ENCODE data around the gene RGS9BP. TPM values are rescaled to one million over a fixed set of nuclear protein-coding genes. Genes with fewer than 3 reads are reported as not detected.

The RGS9BP gene
- total RNA-seq, 1 experiment from 2014 or later, result 1.2 TPM

DNA sequence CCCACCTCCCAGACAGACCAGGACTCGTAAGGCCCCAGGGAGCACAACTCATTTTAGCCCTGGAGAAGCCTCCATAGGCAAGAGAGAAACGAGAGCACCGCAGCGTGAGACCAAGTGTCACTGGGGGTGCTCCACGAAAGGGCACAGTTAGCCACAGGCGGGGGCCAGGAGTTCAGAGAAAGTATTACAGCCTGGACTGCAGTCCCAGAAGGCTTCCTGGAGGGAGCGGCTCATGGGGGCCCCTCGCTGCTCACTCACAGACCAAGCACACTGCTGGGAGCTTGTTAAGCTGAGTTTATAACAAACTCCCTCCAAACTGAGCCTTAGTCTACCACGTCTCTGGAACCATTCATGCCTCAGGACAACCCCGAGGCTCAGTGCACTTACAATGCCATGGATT is 17.1 kb upstream of the RGS9BP start:
- Histone ChIP-seq H3K36me3 (peaks cover 35% of the 10 kb centered on the region), H3K9me3 (no peaks in the 10 kb centered on the region), H3K27me3 (no peaks in the 10 kb centered on the region), H3K4me3 (no peak overlapping the region)
- no peak for DNase-seq

DNA sequence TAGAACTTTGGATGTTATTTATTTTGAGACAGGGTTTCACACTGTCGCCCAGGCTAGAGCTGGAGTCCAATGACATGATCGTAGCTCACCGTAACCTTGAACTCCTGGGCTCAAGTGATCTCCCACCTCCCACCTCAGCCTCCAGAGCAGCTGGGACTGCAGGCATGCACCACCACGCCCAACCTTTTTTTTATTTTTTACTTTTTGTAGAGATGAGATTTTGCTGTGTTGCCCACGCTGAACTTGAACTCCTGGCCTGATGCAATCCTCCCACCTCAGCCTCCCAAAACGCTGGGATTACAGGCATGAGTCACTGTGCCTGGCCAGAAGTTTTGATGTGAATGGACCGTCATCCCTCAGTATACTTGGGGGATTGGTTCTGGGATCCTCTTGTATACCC is 14.3 kb upstream of the RGS9BP start:
- DNase-seq, result no peak
- peaks cover 21% of the 10 kb centered on the region for H3K36me3 ChIP-seq
- H3K27me3 ChIP-seq, result no peaks in the 10 kb centered on the region
- H3K9me3 ChIP-seq, result no peaks in the 10 kb centered on the region
- no peak overlapping the region for H3K4me3 ChIP-seq

DNA sequence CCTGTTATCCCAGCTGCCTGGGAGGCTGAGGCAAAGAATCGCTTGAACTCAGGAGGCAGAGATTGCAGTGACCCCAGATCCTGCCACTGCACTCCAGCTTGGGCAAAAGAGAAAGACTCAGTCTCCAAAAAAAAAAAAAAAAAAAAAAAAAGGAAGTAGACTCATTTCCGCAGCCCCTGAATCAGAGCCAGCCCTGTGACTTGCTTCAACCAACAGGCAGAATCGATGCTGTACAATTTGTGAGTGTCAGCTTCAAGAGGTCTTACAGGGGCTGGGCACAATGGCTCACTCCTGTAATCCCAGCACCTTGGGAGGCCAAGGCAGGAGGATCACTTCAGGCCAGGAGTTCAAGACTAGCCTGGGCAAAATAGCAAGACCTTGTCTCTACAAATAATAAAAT is 13.5 kb upstream of the RGS9BP start:
- DNase-seq, result peak; percentile 46
- Histone ChIP-seq H3K27me3 (no peaks in the 10 kb centered on the region), H3K9me3 (no peaks in the 10 kb centered on the region), H3K36me3 (peaks cover 19% of the 10 kb centered on the region), H3K4me3 (no peak overlapping the region)

DNA sequence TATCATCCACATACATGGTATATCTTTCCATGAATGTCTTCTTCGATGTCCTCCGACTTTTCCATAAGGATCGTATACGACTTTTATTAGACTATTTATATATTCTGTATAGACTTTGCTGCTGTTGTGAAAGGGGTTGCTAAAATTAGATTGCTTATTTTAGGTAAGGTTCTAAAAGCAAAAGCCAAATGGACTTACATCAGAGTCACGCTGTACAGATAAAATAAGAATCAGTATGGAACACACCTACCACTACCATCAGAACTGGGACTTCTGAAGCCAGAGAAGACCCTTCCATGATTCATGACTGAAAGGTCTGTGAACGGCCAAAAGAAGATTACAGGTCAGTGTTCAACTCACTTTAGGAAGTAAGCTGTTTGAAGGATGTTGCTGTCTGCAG is 9.6 kb upstream of the RGS9BP start:
- DNase-seq, result no peak
- Histone ChIP-seq H3K36me3 (peaks cover 20% of the 10 kb centered on the region), H3K9me3 (no peaks in the 10 kb centered on the region), H3K4me3 (no peak overlapping the region), H3K27me3 (no peaks in the 10 kb centered on the region)

DNA sequence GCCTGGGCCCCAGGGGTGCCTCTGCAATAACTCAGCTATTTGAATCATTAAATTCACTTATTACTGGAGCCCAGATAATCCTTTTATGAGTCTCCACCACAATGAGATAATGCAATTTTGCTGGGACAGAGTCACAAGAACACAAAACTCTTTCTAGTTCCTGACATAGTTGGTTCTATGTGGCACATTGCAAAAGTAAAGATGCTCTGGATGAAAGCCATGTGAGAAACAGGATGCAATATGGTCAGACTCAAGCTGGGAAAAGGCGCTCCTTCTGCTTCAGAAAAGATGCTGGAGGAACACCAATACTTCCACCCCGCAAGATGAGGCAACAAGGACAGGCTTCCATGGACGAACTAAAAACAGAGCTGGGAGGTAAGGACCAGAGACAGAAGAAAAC is 6.3 kb upstream of the RGS9BP start:
- Histone ChIP-seq H3K36me3 (peaks cover 25% of the 10 kb centered on the region), H3K9me3 (no peaks in the 10 kb centered on the region)
- no peak for DNase-seq

DNA sequence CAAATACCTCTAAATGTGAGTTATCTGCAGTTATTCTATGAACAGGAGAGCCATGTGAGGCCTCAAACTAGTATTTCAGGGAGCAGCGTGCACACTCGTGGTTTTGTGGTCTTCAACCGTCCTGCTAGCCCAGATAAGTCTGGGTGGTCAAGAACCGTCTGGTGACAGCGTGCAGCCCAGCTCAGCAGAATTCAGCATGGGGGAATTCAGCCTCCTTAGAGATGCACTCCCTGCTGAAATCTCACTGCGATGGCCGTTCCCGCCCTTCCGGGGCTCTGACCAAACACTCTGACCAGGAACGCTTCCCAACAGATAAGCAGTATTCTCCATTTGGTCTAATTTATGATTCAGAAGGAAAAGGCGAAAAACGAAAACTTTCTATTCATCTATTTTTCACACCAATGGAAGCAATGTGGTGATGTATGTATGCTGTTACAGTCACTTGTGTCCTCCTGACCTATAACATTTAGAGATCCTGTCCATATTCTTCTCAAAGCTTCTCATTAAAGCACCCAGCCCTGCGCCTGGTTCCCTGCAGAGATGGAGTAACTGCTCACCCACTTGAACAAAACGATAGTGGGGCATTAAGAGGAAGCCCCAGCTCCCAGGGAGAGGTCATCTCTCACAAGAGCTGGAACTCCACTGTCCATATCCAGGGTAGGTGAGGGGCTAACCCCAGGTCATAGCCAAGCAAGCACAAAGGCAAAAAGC is 3.6 kb upstream of the RGS9BP start:
- Histone ChIP-seq H3K9me3 (no peaks in the 10 kb centered on the region), H3K27me3 (peaks cover 5% of the 10 kb centered on the region; the same call in 1 of the 2 replicates), H3K36me3 (peaks cover 16% of the 10 kb centered on the region), H3K4me3 (no peak overlapping the region)
- DNase-seq, result no peak

More for the DNA sequence above, 6.3 kb upstream of the RGS9BP start:
- Histone ChIP-seq H3K4me3 (no peak overlapping the region), H3K27me3 (no peaks in the 10 kb centered on the region)

DNA sequence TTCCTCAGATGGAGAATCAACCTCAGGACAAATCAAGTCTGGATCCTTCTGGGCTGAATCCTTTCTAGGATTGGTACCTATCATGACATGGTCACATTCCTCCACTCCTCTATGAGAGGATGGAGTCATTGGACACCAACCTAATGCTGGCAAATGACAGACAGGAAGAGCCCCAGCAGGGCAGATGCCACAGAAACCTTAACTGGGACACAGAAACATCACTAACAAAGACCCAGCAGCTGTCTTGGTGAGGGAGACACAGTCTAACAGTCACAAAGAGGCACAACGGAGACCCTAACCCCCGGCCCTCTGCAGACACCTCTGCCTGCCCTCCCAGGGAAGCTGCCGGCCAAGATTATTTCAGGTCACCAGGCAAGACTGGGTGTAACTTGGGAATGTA is 2.8 kb upstream of the RGS9BP start:
- H3K36me3 ChIP-seq, result peaks cover 11% of the 10 kb centered on the region
- no peak overlapping the region for H3K4me3 ChIP-seq
- no peaks in the 10 kb centered on the region for H3K9me3 ChIP-seq
- no peak for DNase-seq
- H3K27me3 ChIP-seq, result peaks cover 5% of the 10 kb centered on the region; the same call in 1 of the 2 replicates

DNA sequence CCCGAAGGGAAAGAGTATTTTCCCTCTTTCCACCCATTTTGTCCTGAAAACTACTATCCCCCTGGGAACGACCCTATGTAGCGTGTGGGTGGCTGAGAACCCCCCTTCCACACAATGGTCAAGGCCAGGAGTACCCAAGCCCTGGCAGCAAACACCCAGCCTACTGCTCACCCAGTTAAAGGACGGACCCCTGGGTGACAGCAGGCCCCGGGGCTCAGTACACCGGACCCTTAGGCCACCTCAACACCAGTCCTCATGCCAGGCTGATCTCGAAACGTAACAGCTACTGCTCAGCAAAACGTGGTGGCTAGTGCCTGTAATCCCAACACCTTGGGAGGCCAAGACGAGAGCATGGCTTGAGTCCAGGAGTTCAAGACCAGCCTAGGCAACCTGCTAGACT is 2.1 kb upstream of the RGS9BP start:
- H3K27me3 ChIP-seq, result peaks cover 5% of the 10 kb centered on the region; the same call in 1 of the 2 replicates

DNA sequence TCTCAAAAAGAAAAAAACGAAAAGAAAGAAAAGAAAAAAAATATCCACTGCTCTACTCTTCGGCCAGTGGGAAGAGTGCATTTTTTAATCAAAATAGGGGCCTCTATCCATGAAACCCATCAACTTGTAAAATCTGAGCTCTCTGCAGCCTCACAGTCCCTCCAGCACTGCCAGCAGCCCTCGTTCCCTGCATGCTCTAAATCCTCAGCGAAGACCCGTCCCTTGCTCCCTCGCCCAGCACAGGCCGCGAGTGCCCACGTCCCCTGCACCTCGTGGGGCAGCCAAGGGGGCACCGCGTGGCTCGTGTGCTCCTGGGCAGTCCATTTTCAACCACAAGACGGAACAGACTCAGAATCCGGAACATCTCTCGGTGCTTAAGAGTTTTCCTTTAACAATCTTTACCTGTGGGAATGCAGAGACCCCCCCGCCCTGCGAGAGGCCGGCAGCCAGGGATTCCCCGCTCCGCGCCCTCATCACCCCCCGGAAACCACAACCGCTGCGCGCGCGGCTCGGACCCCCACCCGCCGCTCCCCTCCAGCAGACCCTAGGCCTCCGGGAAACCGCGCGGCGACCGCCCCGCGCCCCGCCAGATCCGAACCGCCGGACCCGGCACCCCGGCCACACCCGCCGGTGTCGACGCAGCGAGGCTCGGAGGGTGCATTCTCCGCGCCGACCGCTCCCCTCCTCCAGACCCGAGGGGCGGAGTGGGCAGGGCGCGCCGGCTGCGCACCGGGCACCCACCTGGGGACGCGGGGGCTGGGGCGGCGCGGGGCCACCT is 1.3 kb upstream of the RGS9BP start:
- DNase-seq, result no peak
- no peaks in the 10 kb centered on the region for H3K9me3 ChIP-seq
- peaks cover 5% of the 10 kb centered on the region; the same call in 1 of the 2 replicates for H3K27me3 ChIP-seq
- H3K4me3 ChIP-seq, result peak overlapping the region; percentile 90
- peaks cover 7% of the 10 kb centered on the region for H3K36me3 ChIP-seq

More for the DNA sequence above, 2.1 kb upstream of the RGS9BP start:
- Histone ChIP-seq H3K4me3 (peak overlapping the region; percentile 90), H3K9me3 (no peaks in the 10 kb centered on the region), H3K36me3 (peaks cover 11% of the 10 kb centered on the region)
- no peak for DNase-seq

DNA sequence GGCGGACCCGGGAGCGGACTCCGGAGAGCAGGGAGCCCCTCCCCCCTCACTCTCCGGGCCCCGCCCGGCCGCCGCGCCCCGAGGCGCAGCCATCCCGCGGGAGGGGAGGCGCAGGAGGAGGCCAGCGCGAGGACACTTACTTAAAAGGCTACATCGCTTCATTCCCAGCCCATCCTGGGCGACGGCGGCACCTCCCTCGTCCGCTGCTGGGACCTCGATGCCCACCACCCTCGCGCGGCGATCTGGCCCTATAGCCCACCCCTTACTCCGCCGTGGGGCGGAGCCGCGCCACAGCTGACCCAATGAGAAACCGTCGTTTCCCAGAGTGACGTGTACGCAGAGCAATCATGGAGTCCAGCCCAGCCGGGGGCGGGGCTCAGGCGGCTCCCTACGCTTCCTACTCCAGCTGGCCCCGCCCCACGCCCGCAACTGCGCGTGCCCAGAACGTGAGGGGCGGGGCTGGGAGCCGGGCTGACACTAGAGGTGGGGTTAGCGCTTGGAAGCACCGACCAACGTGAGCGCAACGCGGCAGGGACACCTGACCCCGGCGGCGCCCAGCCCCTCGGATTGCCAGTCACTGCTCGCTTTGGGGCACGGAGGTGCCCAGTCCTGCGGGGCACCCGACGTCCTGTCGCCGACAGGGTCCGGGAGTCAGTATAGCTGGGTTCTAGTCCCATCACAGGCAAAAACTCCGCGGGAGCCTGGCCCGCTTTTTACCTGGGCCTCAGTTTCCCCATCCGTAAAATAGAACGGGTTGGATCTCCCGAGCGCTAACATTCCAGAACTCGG is 523 bp upstream of the RGS9BP start, which contains the start of gene ANKRD27:
Gene ANKRD27, minus strand, starts transcription at position 250 of the 789 bp plus-strand sequence. CDS start 16,165 bp downstream, outside the sequence.
- peaks cover 5% of the 10 kb centered on the region for H3K36me3 ChIP-seq
- DNase-seq, result peak; percentile 97
- peaks cover 5% of the 10 kb centered on the region; the same call in 1 of the 2 replicates for H3K27me3 ChIP-seq
- H3K4me3 ChIP-seq, result peak within 1 kb of the TSS; percentile 90
- H3K9me3 ChIP-seq, result no peaks in the 10 kb centered on the region

DNA sequence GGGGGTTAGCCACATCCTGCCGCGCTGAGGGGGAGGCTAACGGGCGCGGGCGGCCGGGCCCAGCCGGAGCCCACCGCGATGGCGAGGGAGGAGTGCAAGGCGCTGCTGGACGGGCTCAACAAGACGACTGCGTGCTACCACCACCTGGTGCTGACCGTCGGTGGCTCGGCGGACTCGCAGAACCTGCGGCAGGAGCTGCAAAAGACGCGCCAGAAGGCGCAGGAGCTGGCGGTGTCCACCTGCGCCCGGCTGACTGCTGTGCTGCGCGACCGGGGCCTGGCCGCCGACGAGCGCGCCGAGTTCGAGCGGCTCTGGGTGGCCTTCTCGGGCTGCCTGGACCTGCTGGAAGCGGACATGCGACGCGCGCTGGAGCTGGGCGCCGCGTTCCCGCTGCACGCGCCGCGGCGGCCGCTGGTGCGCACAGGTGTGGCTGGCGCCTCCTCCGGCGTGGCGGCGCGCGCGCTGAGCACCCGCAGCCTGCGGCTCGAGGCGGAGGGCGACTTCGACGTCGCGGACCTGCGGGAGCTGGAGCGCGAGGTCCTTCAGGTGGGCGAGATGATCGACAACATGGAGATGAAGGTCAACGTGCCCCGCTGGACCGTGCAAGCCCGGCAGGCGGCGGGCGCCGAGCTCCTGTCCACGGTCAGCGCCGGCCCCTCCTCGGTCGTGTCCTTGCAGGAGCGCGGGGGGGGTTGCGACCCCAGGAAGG is 692 bp downstream of the RGS9BP start:
- H3K36me3 ChIP-seq, result peaks cover 5% of the 10 kb centered on the region
- H3K27me3 ChIP-seq, result peaks cover 5% of the 10 kb centered on the region; the same call in 1 of the 2 replicates
- H3K9me3 ChIP-seq, result no peaks in the 10 kb centered on the region
- no peak for DNase-seq
- peak overlapping the region; percentile 90 for H3K4me3 ChIP-seq

DNA sequence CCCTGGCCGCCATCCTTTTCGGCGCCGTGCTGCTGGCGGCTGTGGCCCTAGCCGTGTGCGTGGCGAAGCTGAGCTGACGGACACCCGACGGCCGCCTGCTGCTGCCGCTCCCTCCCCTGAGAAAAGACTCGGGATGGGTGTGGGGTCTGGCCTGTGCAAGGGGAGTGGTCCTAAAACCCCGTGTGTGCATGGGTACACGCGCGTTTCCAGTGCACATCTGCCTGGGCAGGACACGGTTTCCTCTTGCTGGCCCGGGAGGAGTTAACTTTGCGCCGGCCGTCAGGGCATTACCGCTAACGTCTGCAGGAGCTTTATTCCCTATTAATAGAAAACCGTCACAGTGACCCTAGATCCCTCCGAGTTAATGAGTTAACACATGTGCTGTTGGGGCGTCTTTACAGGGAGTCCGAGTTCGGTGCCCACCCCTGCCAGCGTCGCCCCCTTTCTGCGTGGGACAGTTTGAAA is 1.3 kb downstream of the RGS9BP start:
- Histone ChIP-seq H3K36me3 (peaks cover under 1% of the 10 kb centered on the region; the same call in 1 of the 2 replicates), H3K27me3 (peaks cover 5% of the 10 kb centered on the region; the same call in 1 of the 2 replicates), H3K4me3 (no peak overlapping the region), H3K9me3 (no peaks in the 10 kb centered on the region)
- DNase-seq, result no peak

DNA sequence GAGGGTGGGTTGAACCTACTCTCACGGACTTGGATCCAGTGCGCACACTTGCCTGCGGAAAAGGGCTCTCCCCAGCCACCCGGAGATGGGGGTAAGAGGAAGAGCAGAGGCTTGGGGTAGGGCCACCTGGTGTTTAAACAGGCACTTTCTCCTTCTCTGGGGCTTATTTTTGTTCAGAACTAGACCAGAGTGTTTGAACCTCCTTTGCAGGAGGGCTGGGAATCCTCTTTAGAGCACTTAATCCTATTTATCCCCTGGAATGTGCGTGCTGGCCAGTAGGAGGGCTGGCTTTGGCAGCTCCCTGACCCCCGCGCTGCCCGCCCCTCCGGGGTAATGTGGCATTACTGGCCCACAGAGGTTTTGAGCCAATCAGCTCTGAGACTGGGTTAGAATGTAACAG is 2.0 kb downstream of the RGS9BP start:
- Histone ChIP-seq H3K36me3 (no peaks in the 10 kb centered on the region; the same call in 1 of the 2 replicates), H3K4me3 (no peak overlapping the region), H3K27me3 (peaks cover 5% of the 10 kb centered on the region; the same call in 1 of the 2 replicates), H3K9me3 (no peaks in the 10 kb centered on the region)
- DNase-seq, result peak; percentile 66

DNA sequence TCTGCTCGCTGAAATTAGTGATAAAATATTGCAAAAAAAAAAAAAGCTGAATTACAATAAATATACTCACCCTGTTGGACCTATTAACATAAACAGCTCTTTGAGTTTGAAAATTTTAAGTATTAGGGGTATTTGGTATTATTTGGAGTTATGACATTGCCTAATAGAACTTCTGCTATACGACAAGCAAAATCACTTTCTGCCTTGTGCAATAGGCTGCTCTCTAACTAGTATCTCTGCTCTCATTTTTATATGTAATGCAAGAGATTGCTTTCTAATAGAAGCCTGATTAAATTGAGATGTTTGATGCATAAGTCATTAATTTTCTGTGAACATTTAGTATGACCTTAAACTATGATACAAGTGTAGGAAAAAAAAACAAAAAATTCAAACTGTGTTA is 5.3 kb downstream of the RGS9BP start:
- Histone ChIP-seq H3K36me3 (no peaks in the 10 kb centered on the region), H3K4me3 (no peak overlapping the region), H3K27me3 (peaks cover 3% of the 10 kb centered on the region; the same call in 1 of the 2 replicates), H3K9me3 (no peaks in the 10 kb centered on the region)
- no peak for DNase-seq

DNA sequence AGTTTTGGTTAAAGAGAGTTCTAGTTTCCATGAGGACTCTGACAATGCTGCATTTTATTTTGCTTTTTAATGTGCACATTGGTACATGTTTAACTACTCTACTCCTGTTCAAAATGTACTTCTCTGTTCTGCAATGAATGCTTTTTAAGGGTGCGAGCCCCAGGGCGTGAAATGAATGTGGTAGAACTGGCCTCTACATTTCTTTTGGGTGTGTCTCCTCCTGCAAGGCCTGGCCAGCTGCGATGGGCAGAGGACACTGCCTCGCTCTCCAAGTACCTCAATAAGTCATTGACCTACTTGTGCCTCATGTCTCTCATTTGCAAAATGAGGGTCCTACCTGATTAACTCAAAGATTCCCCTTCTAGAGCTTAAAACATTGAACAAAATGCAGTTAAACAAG is 6.7 kb downstream of the RGS9BP start:
- no peaks in the 10 kb centered on the region for H3K27me3 ChIP-seq
- no peak for DNase-seq

DNA sequence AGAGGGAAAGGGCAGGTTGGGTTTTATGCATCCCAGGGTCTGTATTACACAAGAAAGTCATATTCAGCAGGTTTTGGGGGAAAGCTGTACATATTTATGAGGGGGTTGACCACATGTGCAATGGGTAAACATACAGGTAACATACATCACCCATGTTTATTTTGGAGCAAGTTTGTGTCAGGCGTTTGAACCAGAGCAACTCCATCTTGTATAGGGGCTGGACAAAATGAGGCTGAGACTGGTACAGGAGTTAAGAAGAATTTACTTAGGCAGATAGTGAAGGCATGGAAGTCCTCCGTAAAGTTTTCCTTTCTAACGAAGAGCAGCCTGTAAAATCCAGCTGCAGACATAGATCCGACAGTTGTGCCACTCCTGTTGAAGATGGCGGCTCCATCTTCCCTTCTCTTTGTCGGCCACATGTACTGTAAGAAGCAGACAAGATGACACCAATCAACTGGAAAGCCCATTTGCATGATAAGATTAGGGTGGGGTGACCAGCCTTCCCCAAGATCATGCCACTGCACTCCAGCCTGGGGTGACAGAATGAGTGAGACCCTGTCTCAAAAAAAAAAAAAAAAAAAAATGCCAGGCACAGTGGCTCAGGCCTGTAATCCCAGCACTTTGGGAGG is 11.3 kb downstream of the RGS9BP start:
- Histone ChIP-seq H3K9me3 (no peaks in the 10 kb centered on the region), H3K27me3 (no peaks in the 10 kb centered on the region), H3K36me3 (no peaks in the 10 kb centered on the region), H3K4me3 (no peak overlapping the region)
- DNase-seq, result no peak

More for the DNA sequence above, 6.7 kb downstream of the RGS9BP start:
- Histone ChIP-seq H3K9me3 (no peaks in the 10 kb centered on the region), H3K4me3 (no peak overlapping the region), H3K36me3 (no peaks in the 10 kb centered on the region)
